Bronchial epithelial cell (primary cell): ENCODE results near the gene SPAG16. TPM values are rescaled to one million over a fixed set of nuclear protein-coding genes. Genes with fewer than 3 reads are reported as not detected.

Experiments
- DNase-seq: peaks from one replicate; pipeline ENCODE4 v3.0.0-alpha.2; 2010; ENCODE audit warnings: low read depth
- FAIRE-seq: peaks from 2 replicates; lab custom pipeline; 2011; peaks lifted over from hg19 to GRCh38; lab: Jason Lieb, UNC
- H3K27me3 ChIP-seq: 2 replicates; pipeline ENCODE4 v1.5.1; 2011; ENCODE audit warnings: low read length; ENCODE audit not compliant: control insufficient read depth, insufficient read depth
- H3K36me3 ChIP-seq: 2 replicates; pipeline ENCODE4 v1.5.1; 2011; ENCODE audit warnings: low read length; ENCODE audit not compliant: control insufficient read depth, insufficient read depth
- H3K4me3 ChIP-seq: 2 replicates; pipeline ENCODE4 v1.5.1; 2011; ENCODE audit warnings: mild to moderate bottlenecking, low read depth, low read length, control low read depth
- total RNA-seq: library from RNA; depleted of rRNA; stranded (reverse); fragments of >200 nt; gene quantifications from 2 replicates; pipeline ENCODE4 v1.2.1, GENCODE V29; 2014
- TF ChIP-seq, protein P1 (sequence below): IDR thresholded peaks from 2 replicates; pipeline ENCODE4 v1.5.1; 2011; ENCODE audit warnings: mild to moderate bottlenecking, moderate library complexity, low read length, control low read depth, inconsistent platforms; ENCODE audit not compliant: insufficient read depth, severe bottlenecking

SPAG16 gene
- total RNA-seq, 1 donor from 2014 or later, result 10.8 TPM

DNA sequence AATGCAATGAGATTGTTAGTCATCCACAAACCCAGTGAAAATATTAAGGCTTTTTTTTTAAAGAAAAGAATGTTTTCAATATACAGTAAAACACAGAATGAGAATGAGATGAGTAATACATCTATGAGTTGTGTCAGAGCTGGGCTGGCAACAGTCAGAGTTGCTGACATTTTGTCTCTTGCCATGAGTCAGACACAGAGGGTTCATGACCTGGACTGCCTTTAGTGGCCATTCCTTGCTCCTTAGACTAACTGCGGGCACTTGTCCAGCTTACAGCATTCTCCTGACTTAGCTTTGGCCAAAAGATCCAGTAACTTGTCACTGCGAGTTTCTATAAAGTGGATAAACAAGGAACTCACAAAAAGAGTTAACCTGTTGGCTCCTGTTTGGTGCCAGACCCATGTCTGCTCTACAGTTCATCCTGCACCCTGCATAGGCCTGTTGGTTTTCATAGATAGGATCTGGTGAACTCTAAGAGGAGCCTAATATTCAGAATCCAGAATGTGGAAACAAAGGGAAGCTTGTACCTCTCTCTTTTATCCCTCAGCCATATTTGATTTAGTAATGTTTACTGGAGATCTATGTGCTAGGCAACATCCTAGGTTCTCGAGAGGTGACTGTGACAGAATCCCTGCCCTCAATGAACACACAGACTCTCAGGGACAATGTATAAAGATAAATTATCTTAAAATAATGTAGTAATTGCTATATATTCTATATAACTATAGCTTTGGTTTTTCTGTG, 735.1 kb downstream of the SPAG16 start:
- DNase-seq (peak; percentile 92), FAIRE-seq (no peak)
- TF ChIP-seq, protein P1, sequence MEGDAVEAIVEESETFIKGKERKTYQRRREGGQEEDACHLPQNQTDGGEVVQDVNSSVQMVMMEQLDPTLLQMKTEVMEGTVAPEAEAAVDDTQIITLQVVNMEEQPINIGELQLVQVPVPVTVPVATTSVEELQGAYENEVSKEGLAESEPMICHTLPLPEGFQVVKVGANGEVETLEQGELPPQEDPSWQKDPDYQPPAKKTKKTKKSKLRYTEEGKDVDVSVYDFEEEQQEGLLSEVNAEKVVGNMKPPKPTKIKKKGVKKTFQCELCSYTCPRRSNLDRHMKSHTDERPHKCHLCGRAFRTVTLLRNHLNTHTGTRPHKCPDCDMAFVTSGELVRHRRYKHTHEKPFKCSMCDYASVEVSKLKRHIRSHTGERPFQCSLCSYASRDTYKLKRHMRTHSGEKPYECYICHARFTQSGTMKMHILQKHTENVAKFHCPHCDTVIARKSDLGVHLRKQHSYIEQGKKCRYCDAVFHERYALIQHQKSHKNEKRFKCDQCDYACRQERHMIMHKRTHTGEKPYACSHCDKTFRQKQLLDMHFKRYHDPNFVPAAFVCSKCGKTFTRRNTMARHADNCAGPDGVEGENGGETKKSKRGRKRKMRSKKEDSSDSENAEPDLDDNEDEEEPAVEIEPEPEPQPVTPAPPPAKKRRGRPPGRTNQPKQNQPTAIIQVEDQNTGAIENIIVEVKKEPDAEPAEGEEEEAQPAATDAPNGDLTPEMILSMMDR, result no peak
- Histone ChIP-seq H3K36me3 (no peaks in the 10 kb centered on the region), H3K4me3 (no peak overlapping the region), H3K27me3 (no peaks in the 10 kb centered on the region)

DNA sequence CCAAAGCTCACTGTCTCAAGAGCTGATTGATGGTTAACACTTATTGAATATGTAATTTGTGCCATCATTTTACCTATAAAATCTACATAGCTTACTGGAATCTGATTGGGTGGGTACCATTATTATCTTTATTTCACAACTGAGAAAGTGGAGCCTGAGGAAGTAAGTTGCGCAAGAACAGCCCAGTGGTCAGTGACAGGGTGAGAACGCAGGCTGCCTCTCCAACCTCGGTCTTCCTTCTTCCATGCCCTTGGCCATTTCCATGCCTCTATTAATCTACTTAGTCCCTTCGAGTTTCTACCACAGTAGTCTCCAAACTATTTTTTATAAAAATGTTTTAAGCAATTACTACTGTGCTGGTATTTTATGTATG, 735.7 kb downstream of the SPAG16 start:
- no peak for FAIRE-seq
- TF ChIP-seq, protein P1, result no peak
- Histone ChIP-seq H3K36me3 (no peaks in the 10 kb centered on the region), H3K4me3 (no peak overlapping the region), H3K27me3 (no peaks in the 10 kb centered on the region)
- DNase-seq, result no peak

DNA sequence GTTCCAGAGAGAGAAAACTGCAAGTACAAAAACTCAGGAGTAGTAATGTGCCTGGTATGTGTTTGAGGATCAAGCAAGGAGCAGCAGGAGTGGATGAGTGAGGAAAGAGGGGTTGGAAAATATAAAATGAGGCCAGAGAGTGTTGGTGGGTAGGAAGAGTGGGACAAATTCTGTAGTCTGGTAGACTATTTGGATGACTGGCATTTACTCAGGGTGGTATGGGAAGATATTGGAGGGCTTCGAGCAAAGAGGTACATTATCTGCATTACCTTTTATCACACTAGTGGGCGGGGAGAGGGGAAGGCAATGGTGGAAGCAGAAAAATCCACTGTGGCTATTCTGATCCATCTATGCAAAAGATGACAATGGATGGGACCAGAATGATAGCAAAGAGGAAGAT, 744.9 kb downstream of the SPAG16 start:
- no peaks in the 10 kb centered on the region for H3K36me3 ChIP-seq
- FAIRE-seq, result no peak
- TF ChIP-seq, protein P1, result no peak

DNA sequence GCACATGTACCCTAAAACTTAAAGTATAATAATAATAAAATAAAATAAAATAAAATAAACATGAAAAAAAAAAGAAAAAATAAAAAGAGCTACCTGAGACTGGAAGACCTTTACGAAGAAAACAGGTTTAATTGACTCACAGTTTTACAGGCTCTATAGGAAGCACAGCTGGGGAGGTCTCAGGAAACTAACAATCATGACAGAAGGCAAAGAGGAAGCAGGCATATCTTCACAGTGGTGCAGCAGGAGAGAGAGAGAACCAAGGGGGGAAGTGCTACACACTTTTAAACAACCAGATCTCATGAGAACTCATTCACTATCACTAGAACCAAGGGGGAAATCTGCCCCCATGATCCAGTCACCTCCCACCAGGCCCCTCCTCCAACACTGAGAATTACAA, 747.3 kb downstream of the SPAG16 start:
- no peaks in the 10 kb centered on the region for H3K36me3 ChIP-seq
- TF ChIP-seq, protein P1, result no peak
- H3K27me3 ChIP-seq, result no peaks in the 10 kb centered on the region
- H3K4me3 ChIP-seq, result no peak overlapping the region
- DNase-seq, result no peak
- FAIRE-seq, result no peak

More for the DNA sequence above, 744.9 kb downstream of the SPAG16 start:
- Histone ChIP-seq H3K27me3 (no peaks in the 10 kb centered on the region), H3K4me3 (no peak overlapping the region)
- DNase-seq, result no peak

DNA sequence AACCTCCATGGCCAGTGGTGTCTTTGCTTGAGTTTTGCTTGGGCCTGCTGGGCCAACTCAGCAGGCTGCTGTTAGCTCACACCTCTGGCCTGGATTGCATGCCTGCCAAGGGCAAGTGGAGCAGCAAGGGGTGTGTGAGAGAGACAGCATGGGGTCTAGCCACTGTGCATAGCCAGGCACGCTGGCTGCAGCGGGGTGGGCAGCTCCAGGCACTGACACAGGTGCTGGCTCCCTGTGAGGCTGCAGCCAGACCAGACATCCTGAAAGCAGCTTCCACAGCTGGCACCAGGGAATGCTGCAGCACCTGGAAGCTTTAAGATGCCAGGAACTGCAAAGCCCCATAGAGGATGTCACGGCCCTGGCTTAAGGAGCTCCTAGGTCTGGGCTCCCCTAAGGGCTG, 750.2 kb downstream of the SPAG16 start:
- DNase-seq, result no peak
- no peak for FAIRE-seq
- Histone ChIP-seq H3K27me3 (no peaks in the 10 kb centered on the region), H3K36me3 (no peaks in the 10 kb centered on the region), H3K4me3 (no peak overlapping the region)
- TF ChIP-seq, protein P1, result no peak
